ENCODE measurements around the gene RHOD.

Gene RHOD

DNA sequence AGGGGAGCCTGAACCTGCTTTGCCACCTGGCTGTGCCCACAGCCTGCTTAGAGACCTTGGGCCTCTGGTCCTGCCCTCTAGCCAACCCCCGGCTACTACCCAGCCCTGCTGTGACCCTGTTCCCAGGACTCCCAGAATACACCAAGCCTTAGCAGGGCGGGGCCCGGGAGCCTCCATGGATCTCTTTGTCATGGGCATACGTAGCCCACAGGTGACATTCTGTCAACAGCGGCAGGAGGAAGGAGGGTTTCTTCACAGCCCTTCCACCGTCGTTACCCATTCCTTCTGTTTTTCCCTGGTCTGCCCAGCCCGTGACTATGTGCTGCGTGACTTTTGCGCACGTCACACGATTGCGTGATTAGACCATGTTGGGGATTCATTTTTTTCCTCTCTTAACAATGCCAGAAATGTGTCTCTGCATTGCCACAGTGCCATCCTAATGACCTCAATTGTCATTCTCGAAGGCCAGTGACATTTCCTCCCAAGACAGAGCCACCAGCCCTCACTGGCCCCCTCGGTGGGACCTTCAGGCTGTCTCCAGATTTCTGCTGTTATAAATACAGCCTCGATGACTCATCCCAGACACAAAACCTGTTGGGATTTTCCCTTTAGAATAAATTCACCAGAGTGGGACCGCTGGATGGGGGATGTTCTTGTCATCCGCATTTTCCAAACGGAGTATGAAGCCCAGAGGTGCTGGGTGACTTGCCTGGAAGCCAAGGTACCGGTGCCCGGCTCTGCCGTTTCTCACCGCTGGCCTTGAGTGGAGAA, 24.7 kb upstream of the RHOD start:
- TF ChIP-seq, protein P1, sequence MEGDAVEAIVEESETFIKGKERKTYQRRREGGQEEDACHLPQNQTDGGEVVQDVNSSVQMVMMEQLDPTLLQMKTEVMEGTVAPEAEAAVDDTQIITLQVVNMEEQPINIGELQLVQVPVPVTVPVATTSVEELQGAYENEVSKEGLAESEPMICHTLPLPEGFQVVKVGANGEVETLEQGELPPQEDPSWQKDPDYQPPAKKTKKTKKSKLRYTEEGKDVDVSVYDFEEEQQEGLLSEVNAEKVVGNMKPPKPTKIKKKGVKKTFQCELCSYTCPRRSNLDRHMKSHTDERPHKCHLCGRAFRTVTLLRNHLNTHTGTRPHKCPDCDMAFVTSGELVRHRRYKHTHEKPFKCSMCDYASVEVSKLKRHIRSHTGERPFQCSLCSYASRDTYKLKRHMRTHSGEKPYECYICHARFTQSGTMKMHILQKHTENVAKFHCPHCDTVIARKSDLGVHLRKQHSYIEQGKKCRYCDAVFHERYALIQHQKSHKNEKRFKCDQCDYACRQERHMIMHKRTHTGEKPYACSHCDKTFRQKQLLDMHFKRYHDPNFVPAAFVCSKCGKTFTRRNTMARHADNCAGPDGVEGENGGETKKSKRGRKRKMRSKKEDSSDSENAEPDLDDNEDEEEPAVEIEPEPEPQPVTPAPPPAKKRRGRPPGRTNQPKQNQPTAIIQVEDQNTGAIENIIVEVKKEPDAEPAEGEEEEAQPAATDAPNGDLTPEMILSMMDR (IDR thresholded peaks at IDR 0.05; ENCODE audit: low read depth, low read length), result no peak
- DNase-seq (ENCODE audit: low read depth in 2 of 2), result peak in 1 of 2 donors; percentile 68
- no peak overlapping the region for H3K4me3 ChIP-seq (replicated peaks in 1 of 2; ENCODE audit: low read depth in 2 of 2, low read length in 2 of 2)

DNA sequence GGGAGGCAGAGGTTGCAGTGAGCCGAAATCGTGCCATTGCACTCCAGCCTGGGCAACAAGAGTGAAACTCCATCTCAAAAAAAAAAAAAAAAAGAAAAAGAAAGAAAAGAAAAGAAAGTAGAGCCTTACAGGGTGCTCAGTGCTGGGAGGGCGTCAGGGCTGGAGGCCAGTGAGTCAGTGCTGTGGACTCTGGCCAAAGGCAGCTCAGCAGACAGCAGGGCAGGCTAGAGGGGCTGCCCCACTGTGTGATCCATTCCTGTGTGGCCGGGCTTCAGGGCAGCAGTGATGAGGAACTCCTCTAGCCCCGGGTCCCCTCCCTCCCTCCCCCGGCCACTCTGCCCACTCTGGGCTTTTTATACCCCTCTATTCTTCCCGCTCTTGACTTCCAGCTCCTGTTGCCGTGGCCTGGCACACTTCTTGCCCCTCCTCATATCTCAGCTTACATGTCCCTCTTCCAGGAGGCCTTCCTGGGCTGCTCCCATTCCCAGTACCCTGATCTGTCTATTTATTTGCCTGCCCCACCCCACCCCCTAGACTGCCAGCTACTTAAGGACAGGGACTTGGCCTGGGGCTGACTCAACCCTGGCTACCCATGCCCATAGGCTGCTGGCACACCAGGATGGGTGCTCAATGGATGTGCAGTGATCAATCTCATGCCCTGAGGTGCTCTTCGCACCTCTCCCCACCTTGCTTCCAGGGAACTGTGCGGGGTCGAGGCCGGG, 23.7 kb upstream of the RHOD start:
- DNase-seq (ENCODE audit: low read depth in 2 of 2), result peak; percentile 88 to 90
- TF ChIP-seq, protein P1 (IDR thresholded peaks at IDR 0.05; ENCODE audit: low read depth, low read length), result no peak
- no peak overlapping the region for H3K4me3 ChIP-seq (replicated peaks in 1 of 2; ENCODE audit: low read depth in 2 of 2, low read length in 2 of 2)

DNA sequence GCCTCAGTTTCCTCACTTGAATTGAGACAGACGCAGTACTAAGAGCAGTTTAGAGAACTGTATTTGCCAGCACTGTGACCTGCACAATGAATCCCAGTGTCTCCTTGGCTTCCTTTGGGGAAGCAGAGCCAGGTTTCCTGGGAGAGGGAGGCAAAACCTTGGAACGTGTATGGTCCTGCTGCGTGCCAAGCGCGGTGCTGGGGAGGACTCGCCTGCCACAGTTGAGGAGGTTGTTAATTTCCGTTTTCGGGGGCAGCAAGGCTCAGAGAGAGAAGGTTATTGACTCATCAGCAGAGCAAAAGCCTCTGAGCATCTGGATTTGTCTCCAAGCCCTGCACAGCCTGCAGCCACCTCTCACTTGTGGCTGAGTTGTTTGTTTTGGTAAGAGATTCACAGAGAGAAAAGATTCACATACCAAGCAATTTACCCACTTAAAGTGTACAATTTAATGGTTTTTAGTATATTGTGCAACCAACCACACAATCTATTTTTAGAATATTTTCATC, 22.9 kb upstream of the RHOD start:
- H3K4me3 ChIP-seq (replicated peaks in 1 of 2; ENCODE audit: low read depth in 2 of 2, low read length in 2 of 2), result no peak overlapping the region
- TF ChIP-seq, protein P1 (IDR thresholded peaks at IDR 0.05; ENCODE audit: low read depth, low read length), result no peak
- peak; percentile 88 to 91 for DNase-seq (ENCODE audit: low read depth in 2 of 2)

DNA sequence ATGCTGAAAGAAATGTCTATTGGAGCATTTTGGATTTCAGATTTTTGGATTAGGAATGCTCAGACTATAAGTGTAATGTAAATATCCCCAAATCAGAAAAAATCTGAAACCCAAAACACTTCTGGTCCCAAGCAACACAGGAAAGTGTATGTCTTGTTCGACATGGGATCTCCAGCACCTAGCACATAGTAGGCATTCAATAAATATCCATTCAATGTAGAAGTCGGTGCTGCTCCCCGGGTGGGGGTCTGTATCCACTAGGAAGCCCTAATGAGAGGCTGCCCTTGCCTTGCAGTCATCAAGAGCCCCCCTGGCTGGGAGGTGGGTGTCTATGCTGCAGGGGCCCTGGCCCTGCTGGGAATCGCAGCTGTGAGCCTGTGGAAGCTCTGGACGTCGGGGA, 22.3 kb upstream of the RHOD start:
- TF ChIP-seq, protein P1 (IDR thresholded peaks at IDR 0.05; ENCODE audit: low read depth, low read length), result no peak
- DNase-seq (ENCODE audit: low read depth in 2 of 2), result no peak
- no peak overlapping the region for H3K4me3 ChIP-seq (replicated peaks in 1 of 2; ENCODE audit: low read depth in 2 of 2, low read length in 2 of 2)

DNA sequence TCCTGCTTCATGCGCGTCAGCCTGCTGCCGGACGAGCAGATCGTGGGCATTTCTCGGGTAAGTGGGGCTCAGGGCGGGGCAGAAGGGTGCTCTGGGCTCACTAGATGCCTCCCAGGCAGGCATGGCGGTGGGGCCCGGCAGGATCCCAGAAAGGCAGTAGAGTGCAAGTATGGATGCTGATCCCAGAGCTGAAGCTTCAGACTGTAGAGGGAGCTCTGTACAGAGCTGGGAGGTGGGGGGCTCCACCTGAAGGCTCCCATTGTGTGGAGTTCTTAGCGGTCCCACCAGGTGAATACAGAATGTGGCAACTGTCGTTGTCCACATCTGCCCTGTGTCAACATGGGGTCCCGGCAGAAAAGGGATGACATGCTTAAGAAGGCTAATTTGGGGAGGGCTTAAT, 16.5 kb upstream of the RHOD start:
- no peak for DNase-seq (ENCODE audit: low read depth in 2 of 2)
- TF ChIP-seq, protein P1 (IDR thresholded peaks at IDR 0.05; ENCODE audit: low read depth, low read length), result no peak
- no peak overlapping the region for H3K4me3 ChIP-seq (replicated peaks in 1 of 2; ENCODE audit: low read depth in 2 of 2, low read length in 2 of 2)

DNA sequence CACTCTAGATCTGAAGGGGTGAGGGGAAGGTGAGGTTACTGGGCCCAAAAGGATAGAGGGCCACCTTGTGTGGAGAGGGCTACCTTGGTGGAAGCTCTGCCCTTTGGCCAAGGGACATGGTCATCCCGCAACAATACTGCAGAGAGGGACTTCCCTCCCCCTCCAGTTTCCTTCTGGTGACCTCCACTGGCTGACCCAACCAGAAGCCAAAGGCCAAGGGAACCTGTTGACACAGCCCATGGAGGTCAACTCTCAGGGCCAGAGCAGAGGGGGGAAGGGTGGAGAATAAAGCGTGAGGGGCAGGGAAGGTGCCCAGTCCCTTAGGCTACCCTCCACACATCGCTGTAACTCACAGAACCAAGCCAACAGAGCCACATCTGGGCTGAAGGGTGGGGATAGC, 15.0 kb upstream of the RHOD start:
- no peak overlapping the region for H3K4me3 ChIP-seq (replicated peaks in 1 of 2; ENCODE audit: low read depth in 2 of 2, low read length in 2 of 2)
- TF ChIP-seq, protein P1 (IDR thresholded peaks at IDR 0.05; ENCODE audit: low read depth, low read length), result no peak
- DNase-seq (ENCODE audit: low read depth in 2 of 2), result no peak
